Measurements from ENCODE around the gene EYS.

Gene EYS

GRCh38 chr6:64803470-64804166, 903.4 kb downstream of the EYS start:
- no peak for DNase-seq

GRCh38 chr6:64792534-64792933, 914.5 kb downstream of the EYS start:
- DNase-seq, result no peak

GRCh38 chr6:64789476-64789875, 917.5 kb downstream of the EYS start:
- DNase-seq, result no peak

- no peak for DNase-seq
Observed at GRCh38 chr6:64786736-64787135, 920.3 kb downstream of the EYS start.

- no peak for DNase-seq
Observed at GRCh38 chr6:64782877-64783276, 924.1 kb downstream of the EYS start.

- no peak for DNase-seq
Observed at GRCh38 chr6:64777941-64778785, 928.9 kb downstream of the EYS start.

GRCh38 chr6:64776359-64776758, 930.7 kb downstream of the EYS start:
- DNase-seq, result no peak

- DNase-seq, result no peak
Observed at GRCh38 chr6:64774881-64775280, 932.1 kb downstream of the EYS start.

GRCh38 chr6:64750910-64751309, 956.1 kb downstream of the EYS start:
- no peak for DNase-seq

GRCh38 chr6:64737418-64737817, 969.6 kb downstream of the EYS start:
- DNase-seq, result no peak

- no peak for DNase-seq
Observed at GRCh38 chr6:64736421-64736950, 970.5 kb downstream of the EYS start.

- DNase-seq, result no peak
Observed at GRCh38 chr6:64733433-64733832, 973.6 kb downstream of the EYS start.

GRCh38 chr6:64732888-64733287, 974.1 kb downstream of the EYS start:
- DNase-seq, result no peak

- DNase-seq, result no peak
Observed at GRCh38 chr6:64729522-64729921, 977.5 kb downstream of the EYS start.

- DNase-seq, result no peak
Observed at GRCh38 chr6:64727075-64727474, 980.0 kb downstream of the EYS start.

- DNase-seq, result no peak
Observed at GRCh38 chr6:64724091-64724490, 982.9 kb downstream of the EYS start.

GRCh38 chr6:64723327-64724058, 983.5 kb downstream of the EYS start:
- no peak for DNase-seq

- DNase-seq, result no peak
Observed at GRCh38 chr6:64721865-64722264, 985.2 kb downstream of the EYS start.

GRCh38 chr6:64717281-64717680, 989.7 kb downstream of the EYS start:
- DNase-seq, result no peak

- DNase-seq, result no peak
Observed at GRCh38 chr6:64715624-64716023, 991.4 kb downstream of the EYS start.

- no peak for DNase-seq
Observed at GRCh38 chr6:64714073-64714472, 993.0 kb downstream of the EYS start.

GRCh38 chr6:64713175-64713574, 993.9 kb downstream of the EYS start:
- no peak for DNase-seq

GRCh38 chr6:64712606-64713005, 994.4 kb downstream of the EYS start:
- no peak for DNase-seq
